ENCODE data around the gene SHISA9. TPM values are rescaled to one million over a fixed set of nuclear protein-coding genes. Genes with fewer than 3 reads are reported as not detected.
"Not testable (repeated sequence)": the region's sequence is repeated elsewhere in the genome, so short reads cannot be mapped to it uniquely, and the experiment has no call there.

SHISA9 gene
- total RNA-seq: 0.18 TPM in 1 of 2 replicates, not detected in the other

DNA sequence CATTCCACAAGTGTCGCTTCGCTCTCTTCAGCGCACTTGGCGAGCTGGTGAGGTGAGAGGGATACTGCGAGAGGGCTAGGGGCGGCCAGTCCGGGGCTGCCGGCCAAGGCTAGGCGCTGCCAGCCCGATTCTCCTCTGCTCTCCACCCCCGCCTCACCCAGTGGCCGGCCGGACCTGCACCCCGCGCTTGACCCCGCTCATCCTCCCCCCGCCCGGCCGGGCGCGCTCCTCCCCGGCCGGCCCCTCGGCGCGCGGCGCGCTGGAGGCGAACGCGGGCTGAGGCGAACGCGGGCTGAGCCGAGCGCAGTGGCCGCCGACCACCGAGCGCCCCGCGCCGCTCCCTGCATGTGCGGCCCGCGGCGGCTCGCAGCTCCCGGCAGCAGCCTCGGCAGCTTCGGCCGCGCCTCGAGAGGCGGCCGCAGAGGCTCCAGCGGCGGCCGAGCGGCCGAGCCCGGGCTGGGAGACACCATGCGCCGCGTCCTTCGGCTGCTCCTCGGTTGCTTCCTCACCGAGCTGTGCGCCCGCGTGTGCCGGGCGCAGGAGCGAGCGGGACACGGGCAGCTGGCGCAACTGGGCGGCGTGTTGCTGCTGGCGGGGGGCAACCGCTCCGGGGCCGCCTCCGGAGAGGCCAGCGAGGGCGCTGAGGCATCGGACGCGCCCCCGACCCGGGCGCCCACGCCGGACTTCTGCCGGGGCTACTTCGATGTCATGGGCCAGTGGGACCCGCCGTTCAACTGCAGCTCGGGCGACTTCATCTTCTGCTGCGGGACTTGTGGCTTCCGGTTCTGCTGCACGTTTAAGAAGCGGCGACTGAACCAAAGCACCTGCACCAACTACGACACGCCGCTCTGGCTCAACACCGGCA lies at the start of gene SHISA9:
Gene SHISA9, plus strand, starts transcription at position 2 of the 865 bp plus-strand sequence.
- Mint-ChIP-seq H3K36me3 (ENCODE audit: low read depth) (no peaks in the 10 kb centered on the region), H3K9me3 (no peaks in the 10 kb centered on the region), H3K27ac (no peak within 1 kb of the TSS), H3K4me3 (no peak within 1 kb of the TSS), H3K4me1 (ENCODE audit: low read depth) (no peaks in the 10 kb centered on the region), H3K27me3 (ENCODE audit: insufficient read depth) (peaks cover 58% of the 10 kb centered on the region)
- intact Hi-C loops (cut with micrococcal nuclease): no loop called here
- no peak for DNase-seq (ENCODE audit: low spot score)

DNA sequence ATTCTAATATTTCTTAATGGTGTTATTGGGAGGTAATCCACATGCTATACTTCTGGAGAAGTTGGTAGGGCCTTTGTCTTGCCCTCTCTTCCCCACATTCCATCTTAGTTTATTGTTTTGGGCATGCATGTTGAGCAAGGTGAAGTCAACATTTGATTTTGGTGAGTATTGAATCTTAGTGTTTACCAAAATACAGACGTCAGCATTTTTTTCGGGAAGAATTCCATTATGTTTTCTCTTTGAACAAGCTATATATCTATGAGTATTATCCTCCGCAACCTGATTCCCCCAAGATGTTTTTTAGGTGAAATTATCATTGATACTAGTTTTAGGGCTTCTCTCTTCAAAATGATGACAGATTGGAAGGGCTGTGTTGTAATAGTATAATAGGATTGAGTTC lies 47.4 kb upstream of the SHISA9 start:
- H3K36me3 Mint-ChIP-seq (ENCODE audit: low read depth): no peaks in the 10 kb centered on the region
- H3K4me1 Mint-ChIP-seq (ENCODE audit: low read depth): no peaks in the 10 kb centered on the region
- no peak overlapping the region for H3K27ac Mint-ChIP-seq
- no peak for DNase-seq (ENCODE audit: low spot score)
- peaks cover 11% of the 10 kb centered on the region for H3K9me3 Mint-ChIP-seq
- intact Hi-C loops (cut with micrococcal nuclease): no loop called here
- peaks cover 9% of the 10 kb centered on the region for H3K27me3 Mint-ChIP-seq (ENCODE audit: insufficient read depth)
- H3K4me3 Mint-ChIP-seq: no peak overlapping the region

DNA sequence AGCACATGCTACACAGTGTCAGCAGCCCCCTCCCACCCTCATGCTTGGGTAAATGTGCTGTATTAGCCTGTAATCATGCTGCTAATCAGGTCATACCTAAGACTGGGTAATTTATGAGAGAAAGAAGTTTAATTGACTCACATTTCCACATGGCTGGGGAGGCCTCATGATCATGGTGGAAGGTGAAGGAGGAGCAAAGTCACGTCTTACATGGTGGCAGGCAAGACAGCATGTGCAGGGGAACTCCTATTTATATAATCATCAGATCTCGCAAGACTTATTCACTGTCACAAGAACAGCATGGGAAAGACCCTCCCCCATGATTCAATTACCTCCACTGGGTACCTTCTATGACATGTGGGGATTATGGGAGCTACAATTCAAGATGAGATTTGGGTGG lies 44.0 kb upstream of the SHISA9 start:
- H3K27me3 Mint-ChIP-seq (ENCODE audit: insufficient read depth); intact Hi-C loops (cut with micrococcal nuclease); H3K4me3 Mint-ChIP-seq; H3K36me3 Mint-ChIP-seq (ENCODE audit: low read depth); DNase-seq (ENCODE audit: low spot score); H3K27ac Mint-ChIP-seq; H3K4me1 Mint-ChIP-seq (ENCODE audit: low read depth): not testable (repeated sequence)
- H3K9me3 Mint-ChIP-seq: peaks cover 11% of the 10 kb centered on the region

DNA sequence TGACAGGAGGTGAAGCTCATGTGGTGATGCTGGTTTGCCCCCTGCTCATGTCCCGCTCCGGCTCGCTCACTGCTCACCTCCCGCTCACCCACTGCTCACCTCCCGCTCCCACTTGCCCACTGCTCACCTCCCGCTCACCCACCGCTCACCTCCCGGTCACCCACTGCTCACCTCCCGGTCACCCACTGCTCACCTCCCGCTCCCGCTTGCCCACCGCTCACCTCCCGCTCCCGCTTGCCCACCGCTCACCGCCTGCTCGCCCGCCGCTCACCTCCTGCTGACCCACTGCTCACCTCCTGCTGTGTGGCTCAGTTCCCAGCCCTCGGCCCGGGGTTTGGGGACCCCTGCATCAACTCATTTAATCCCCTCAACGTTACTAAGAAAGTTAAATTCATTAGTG lies 39.1 kb upstream of the SHISA9 start:
- peaks cover 2% of the 10 kb centered on the region for H3K27me3 Mint-ChIP-seq (ENCODE audit: insufficient read depth)
- H3K4me1 Mint-ChIP-seq (ENCODE audit: low read depth): no peaks in the 10 kb centered on the region
- H3K9me3 Mint-ChIP-seq: peaks cover 3% of the 10 kb centered on the region
- H3K4me3 Mint-ChIP-seq: no peak overlapping the region
- no peak for DNase-seq (ENCODE audit: low spot score)
- no peaks in the 10 kb centered on the region for H3K36me3 Mint-ChIP-seq (ENCODE audit: low read depth)
- intact Hi-C loops (cut with micrococcal nuclease): no loop called here
- no peak overlapping the region for H3K27ac Mint-ChIP-seq

DNA sequence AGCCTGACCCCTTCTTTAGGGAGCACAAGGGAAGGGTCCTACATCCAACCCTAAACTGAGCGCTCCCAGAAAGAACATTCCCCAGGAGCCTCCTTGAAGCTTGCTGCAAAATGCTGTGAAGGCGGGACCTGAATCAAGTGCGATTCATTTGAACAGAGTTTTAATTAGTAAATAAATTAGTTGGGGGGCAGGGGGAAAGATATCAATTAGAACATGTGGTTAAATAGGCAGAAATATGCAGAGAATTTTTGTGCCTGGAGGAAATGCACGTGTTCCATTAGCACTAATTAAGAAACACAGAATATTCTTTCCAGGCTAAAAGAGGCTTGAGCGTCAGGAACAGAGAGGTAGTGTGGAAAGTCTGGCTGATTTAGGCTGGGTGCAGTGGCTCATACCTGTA lies 38.5 kb upstream of the SHISA9 start:
- Mint-ChIP-seq H3K27ac (no peak overlapping the region), H3K9me3 (no peaks in the 10 kb centered on the region), H3K36me3 (ENCODE audit: low read depth) (no peaks in the 10 kb centered on the region), H3K27me3 (ENCODE audit: insufficient read depth) (peaks cover 2% of the 10 kb centered on the region), H3K4me1 (ENCODE audit: low read depth) (no peaks in the 10 kb centered on the region), H3K4me3 (no peak overlapping the region)
- no peak for DNase-seq (ENCODE audit: low spot score)
- intact Hi-C loops (cut with micrococcal nuclease): no loop called here

DNA sequence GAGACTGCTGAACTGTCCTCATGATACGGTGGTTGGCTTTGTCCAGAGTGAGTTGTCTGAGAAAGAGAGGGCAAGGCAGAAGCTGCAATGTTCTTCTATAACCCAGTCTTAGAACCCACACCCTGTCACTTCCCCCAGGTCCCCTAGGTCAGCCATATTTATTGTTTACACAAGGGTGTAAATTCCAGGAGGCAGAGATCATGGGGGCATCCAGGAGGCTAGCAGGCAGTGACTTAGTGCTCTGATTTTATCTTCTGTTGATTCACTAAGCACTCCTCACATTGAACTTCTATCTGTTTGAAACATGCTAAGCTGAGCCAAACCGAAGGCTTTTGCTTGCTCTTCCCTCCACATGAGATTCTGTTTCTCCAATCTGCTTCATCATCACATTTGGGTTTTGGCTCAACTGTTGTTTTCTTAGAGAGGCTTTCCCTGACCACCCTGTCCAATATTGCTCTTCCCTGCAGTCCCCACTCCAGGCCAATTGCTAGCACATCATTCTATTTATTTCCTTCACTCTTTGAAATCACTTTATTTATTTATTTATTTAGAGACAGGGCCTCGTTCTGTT lies 34.3 kb upstream of the SHISA9 start:
- no peak overlapping the region for H3K4me3 Mint-ChIP-seq
- no peak for DNase-seq (ENCODE audit: low spot score)
- no peaks in the 10 kb centered on the region for H3K4me1 Mint-ChIP-seq (ENCODE audit: low read depth)
- peaks cover 2% of the 10 kb centered on the region for H3K27me3 Mint-ChIP-seq (ENCODE audit: insufficient read depth)
- intact Hi-C loops (cut with micrococcal nuclease): no loop called here
- H3K36me3 Mint-ChIP-seq (ENCODE audit: low read depth): no peaks in the 10 kb centered on the region
- no peak overlapping the region for H3K27ac Mint-ChIP-seq
- peaks cover 3% of the 10 kb centered on the region for H3K9me3 Mint-ChIP-seq

DNA sequence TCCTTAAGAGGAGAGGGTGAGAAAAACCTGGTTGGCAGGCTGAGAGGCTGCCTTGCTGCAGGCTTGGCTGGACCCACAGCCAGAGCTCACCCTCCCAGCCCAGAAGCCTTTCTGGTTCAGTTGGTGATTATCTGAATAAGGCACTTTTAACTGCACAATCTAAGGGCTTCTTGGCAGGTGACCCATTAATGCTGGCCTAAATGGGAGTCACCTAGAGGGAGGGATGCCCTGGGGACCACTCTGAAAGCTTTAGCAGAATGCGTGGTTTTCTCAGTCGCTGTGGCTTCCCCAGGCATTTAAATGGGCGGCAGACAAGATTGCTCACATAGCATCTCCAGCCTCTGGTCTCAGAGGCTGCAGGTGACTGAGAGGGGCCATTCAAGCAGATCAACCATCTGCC lies 33.2 kb upstream of the SHISA9 start:
- no peak overlapping the region for H3K4me3 Mint-ChIP-seq
- H3K9me3 Mint-ChIP-seq: peaks cover 3% of the 10 kb centered on the region
- no peaks in the 10 kb centered on the region for H3K27me3 Mint-ChIP-seq (ENCODE audit: insufficient read depth)
- no peaks in the 10 kb centered on the region for H3K4me1 Mint-ChIP-seq (ENCODE audit: low read depth)
- DNase-seq (ENCODE audit: low spot score): no peak
- H3K27ac Mint-ChIP-seq: no peak overlapping the region
- intact Hi-C loops (cut with micrococcal nuclease): no loop called here
- no peaks in the 10 kb centered on the region for H3K36me3 Mint-ChIP-seq (ENCODE audit: low read depth)

DNA sequence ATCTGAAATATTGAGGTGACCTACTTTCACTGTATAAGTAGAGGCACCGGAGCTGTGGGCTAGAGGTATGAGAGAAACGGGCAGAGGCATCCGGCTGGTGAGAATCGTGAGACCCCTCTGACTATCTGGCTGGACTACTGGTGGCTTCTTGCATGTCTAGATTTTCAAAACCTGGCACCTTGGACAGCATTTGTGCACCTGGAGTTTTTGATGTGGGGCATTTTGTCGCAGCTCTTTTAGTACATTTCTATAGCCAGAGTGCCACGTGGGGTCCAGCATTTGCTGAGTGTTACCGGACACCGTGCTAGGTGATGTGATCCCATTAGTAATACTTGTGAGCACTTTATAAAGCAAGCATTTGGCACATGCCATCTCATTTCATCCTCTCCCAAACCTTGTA lies 32.6 kb upstream of the SHISA9 start:
- H3K9me3 Mint-ChIP-seq: peaks cover 3% of the 10 kb centered on the region
- no peak overlapping the region for H3K27ac Mint-ChIP-seq
- intact Hi-C loops (cut with micrococcal nuclease): no loop called here
- H3K4me3 Mint-ChIP-seq: no peak overlapping the region
- H3K36me3 Mint-ChIP-seq (ENCODE audit: low read depth): no peaks in the 10 kb centered on the region
- no peak for DNase-seq (ENCODE audit: low spot score)
- no peaks in the 10 kb centered on the region for H3K27me3 Mint-ChIP-seq (ENCODE audit: insufficient read depth)
- H3K4me1 Mint-ChIP-seq (ENCODE audit: low read depth): no peaks in the 10 kb centered on the region

DNA sequence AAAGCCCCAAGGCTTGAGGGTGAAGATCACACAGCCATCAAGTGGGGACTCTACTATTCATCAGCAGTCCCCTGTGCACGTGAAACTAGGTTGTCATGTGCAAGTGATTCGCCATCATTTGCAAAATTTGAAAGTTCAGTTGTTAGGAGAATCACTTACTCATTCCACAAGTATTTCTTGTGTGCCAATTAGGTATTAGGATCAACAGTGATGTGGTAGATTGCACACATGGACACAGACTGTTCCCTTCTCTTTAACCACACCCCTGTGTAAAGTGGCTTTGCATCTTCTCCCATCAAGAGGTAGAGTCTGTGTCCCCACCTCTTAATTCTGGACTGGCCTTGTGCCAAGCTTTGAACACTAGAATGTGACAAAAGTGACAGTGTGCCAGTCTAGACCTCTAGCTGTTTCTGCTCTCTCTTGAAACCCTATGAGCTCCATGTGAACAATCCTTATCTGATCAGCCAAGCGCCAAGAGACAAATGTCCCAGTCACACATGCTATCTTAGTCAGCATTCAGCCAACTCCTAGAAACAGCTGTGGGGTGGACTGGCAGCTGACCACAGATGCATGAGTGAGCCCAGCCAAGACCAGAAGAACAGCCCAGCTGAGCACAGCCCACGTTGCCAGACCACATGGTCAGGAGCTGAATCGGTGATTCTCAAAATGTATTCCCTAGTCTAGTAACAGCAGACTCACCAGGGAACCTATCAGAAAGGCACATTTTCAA lies 31.5 kb upstream of the SHISA9 start:
- Mint-ChIP-seq H3K4me1 (ENCODE audit: low read depth) (no peaks in the 10 kb centered on the region), H3K27ac (no peak overlapping the region)
- no peak for DNase-seq (ENCODE audit: low spot score)

DNA sequence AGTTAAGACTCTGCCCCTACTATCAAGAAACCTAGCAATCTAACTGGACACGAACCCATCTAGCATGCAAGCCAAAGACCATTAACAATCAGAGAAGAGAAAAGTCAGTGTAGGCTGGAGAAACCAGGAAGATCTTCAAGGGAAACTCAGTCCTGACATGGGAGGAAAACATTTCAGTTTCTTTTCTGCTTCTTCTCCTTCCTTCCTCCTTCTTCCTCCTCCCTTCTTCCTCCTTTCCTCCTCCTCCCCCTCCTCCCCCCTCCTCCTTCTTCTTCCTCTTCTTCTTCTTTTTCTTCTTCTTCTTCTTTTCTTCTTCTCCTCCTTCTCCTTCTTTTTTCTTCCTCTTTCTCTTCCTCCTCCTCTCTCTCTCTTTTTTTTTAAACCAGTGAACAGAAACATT lies 29.6 kb upstream of the SHISA9 start:
- no peaks in the 10 kb centered on the region for H3K36me3 Mint-ChIP-seq (ENCODE audit: low read depth)
- no peaks in the 10 kb centered on the region for H3K27me3 Mint-ChIP-seq (ENCODE audit: insufficient read depth)
- intact Hi-C loops (cut with micrococcal nuclease): no loop called here
- no peak overlapping the region for H3K4me3 Mint-ChIP-seq
- H3K9me3 Mint-ChIP-seq: peaks cover 3% of the 10 kb centered on the region
- no peaks in the 10 kb centered on the region for H3K4me1 Mint-ChIP-seq (ENCODE audit: low read depth)
- H3K27ac Mint-ChIP-seq: no peak overlapping the region
- no peak for DNase-seq (ENCODE audit: low spot score)

More for the DNA sequence above, 31.5 kb upstream of the SHISA9 start:
- no peaks in the 10 kb centered on the region for H3K27me3 Mint-ChIP-seq (ENCODE audit: insufficient read depth)
- intact Hi-C loops (cut with micrococcal nuclease): no loop called here
- no peaks in the 10 kb centered on the region for H3K36me3 Mint-ChIP-seq (ENCODE audit: low read depth)
- H3K4me3 Mint-ChIP-seq: no peak overlapping the region
- peaks cover 3% of the 10 kb centered on the region for H3K9me3 Mint-ChIP-seq

DNA sequence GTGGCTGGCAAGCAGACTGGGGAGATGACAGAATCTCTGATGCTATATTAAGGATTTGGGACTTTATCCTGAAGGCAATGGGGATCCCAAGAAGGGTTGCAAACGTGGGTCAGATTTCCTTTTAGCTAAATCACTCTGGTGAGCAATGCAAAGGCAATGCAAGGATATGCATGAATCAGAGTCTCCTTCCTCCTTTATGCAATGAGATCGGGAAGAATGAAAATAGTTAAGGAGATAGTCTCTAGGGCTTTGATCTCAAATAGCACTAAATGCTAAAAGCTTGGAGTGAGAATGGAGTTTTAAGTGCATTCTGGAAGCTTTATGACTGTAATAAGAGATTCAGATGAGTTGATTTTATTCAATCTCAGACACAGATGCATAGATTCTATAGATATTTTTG lies 27.2 kb upstream of the SHISA9 start:
- H3K27ac Mint-ChIP-seq: no peak overlapping the region
- H3K9me3 Mint-ChIP-seq: peaks cover 3% of the 10 kb centered on the region
- DNase-seq (ENCODE audit: low spot score): no peak
- intact Hi-C loops (cut with micrococcal nuclease): no loop called here
- H3K36me3 Mint-ChIP-seq (ENCODE audit: low read depth): no peaks in the 10 kb centered on the region
- H3K27me3 Mint-ChIP-seq (ENCODE audit: insufficient read depth): no peaks in the 10 kb centered on the region
- no peaks in the 10 kb centered on the region for H3K4me1 Mint-ChIP-seq (ENCODE audit: low read depth)
- H3K4me3 Mint-ChIP-seq: no peak overlapping the region

DNA sequence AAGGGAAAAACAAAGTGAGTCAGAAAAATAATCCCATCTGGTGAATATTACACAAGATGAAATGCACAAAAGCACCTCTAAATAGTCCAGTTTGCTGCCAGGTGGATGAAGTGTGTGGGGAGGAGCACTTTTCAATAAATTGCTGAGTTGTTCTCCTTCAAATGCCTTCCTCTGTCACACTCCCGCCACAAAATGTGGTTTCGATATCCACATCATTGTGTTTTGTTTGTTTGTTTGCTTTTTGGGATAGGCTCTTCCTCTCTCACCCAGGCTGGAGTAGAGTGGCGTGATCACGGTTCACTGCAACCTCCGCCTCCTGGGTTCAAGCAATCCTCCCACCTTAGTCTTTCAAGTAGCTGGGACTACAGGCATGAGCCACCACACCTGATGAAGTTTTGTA lies 24.6 kb upstream of the SHISA9 start:
- H3K4me1 Mint-ChIP-seq (ENCODE audit: low read depth): no peaks in the 10 kb centered on the region
- no peak overlapping the region for H3K27ac Mint-ChIP-seq
- intact Hi-C loops (cut with micrococcal nuclease): no loop called here
- no peaks in the 10 kb centered on the region for H3K27me3 Mint-ChIP-seq (ENCODE audit: insufficient read depth)
- H3K36me3 Mint-ChIP-seq (ENCODE audit: low read depth): no peaks in the 10 kb centered on the region
- no peak for DNase-seq (ENCODE audit: low spot score)
- H3K9me3 Mint-ChIP-seq: no peaks in the 10 kb centered on the region
- no peak overlapping the region for H3K4me3 Mint-ChIP-seq

DNA sequence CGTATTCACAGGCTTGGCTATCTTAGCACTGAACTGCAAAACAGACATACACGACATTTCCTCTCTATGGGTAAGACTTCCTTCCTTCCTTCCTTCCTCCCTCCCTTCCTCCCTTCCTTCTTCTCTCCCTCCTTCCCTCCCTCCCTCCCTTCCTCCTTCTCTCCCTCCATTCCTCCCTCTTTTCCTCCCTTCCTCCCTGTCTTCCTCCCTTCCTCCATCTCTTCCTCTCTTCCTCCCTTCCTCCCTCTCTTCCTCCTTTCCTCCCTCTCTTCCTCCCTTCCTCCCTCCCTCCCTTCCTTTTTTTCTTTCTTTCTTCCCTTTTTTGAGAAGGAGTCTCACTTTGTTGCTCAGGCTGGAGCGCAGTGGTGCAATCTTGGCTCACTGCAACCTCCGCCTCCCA lies 22.4 kb upstream of the SHISA9 start:
- intact Hi-C loops (cut with micrococcal nuclease): no loop called here

More for the DNA sequence above, 22.4 kb upstream of the SHISA9 start:
- Mint-ChIP-seq H3K36me3 (ENCODE audit: low read depth) (no peaks in the 10 kb centered on the region), H3K4me1 (ENCODE audit: low read depth) (no peaks in the 10 kb centered on the region), H3K9me3 (no peaks in the 10 kb centered on the region), H3K27me3 (ENCODE audit: insufficient read depth) (no peaks in the 10 kb centered on the region), H3K27ac (no peak overlapping the region), H3K4me3 (no peak overlapping the region)
- no peak for DNase-seq (ENCODE audit: low spot score)
